NCI-H146 (cell line): ENCODE data around the gene CITED2.

Experiments
- DNase-seq: peaks from one replicate; lab custom pipeline; 2025; lab: John Stamatoyannopoulos, UW

Gene CITED2

DNA sequence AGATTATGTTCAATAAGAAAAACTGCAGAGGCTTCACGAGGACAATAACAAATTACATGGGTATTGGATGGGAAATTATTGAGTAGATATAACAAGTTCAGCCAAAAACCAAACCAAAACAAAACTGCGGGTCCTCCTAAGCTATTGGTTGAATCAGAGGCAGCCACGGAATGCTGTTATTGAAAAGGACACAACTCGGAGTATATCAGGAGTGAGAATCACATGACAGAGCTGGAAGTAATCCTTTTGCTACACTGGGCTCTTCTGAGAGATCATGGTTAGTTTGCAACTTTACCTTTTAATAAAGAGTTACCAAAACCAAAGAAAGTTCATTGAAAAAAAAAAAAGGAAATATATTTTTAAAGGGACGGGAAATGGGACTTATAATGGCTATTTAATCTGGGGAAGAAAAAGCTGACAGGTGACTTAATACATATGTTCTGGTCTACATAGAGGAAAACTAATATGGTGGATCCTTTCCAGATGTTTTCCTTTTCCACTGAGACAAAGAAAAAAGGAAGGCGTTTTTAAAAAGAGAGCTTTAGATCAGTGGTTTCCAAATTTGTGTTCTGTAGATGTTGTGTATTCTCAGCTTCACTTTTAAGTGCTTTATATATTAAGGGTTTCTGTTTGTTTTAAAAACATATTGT, 6.9 kb upstream of the CITED2 start:
- no peak for DNase-seq

- DNase-seq = no peak
Measured at GRCh38 chr6:139380611-139381010, 6.2 kb upstream of the CITED2 start.

DNA sequence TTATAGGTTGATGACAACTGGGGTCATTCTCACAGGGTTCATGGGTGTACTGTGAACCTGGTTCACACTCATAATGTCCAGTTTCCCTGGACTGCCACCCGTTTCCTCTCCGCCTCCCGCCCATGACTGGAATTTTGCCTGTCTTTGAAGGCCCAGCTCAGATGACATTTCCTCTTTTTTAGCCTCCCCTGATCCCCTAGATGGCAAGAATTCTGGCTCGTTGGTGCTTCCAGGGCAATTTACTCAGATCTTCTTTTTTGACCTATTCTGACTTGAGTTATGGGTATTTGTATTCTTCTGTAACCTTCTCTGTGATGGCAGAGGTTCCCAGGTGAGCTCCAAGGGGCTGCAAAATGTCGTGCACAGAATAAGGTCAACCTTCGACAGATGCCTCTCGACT, 5.7 kb upstream of the CITED2 start:
- DNase-seq = no peak

DNA sequence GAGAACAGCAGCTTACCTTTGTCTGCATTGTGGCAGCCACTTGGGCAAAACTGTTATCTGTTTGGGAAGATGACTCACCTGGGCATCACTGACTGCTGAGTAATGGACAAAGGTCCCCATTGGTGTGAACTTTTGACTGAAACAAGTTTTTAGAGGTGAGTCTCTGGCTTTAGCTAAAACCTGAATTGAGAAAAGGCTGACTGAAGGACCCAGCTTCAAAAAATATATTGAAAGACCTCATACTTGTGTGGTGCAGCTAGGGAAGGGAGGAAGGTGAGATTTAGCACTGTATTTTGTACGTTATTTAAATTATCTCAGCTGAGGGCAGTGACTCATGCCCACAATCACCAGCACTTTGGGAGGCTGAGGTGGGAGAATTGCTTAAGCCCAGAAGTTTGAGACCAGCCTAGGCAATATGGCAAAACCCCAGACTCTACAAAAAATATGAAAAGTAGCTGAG, 4.5 kb upstream of the CITED2 start:
- DNase-seq = no peak

- no peak for DNase-seq
Measured at GRCh38 chr6:139378226-139378625, 3.8 kb upstream of the CITED2 start.

DNA sequence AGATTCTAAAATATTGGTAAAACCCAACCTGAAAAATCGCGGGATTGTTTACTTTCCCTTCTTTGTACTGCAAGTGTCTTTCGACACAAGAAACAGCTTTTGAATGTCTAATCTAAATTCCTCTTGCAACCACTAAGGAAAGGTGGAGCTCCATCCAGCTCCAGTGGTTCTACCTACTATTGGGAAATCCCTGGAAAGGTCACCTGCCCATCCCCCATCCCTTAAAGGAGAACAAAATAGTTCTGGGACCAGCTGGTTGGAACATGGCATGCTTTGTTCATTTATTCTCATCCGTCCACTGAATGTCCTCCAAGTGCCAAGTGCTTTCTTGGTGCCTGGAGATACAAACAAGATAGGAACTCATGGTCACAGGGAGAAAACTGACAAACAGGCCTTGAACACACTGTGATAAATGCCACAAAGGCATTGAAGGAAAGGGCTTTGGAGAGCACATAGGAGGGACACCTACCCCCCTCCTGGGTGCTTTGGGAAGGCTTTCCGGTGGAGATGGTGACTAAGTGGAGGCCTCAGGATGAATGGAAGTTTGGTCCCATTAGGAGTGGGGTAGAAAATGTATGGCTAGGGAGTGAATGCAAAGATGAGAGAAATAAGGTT, 2.3 kb upstream of the CITED2 start:
- DNase-seq = peak; percentile 67

DNA sequence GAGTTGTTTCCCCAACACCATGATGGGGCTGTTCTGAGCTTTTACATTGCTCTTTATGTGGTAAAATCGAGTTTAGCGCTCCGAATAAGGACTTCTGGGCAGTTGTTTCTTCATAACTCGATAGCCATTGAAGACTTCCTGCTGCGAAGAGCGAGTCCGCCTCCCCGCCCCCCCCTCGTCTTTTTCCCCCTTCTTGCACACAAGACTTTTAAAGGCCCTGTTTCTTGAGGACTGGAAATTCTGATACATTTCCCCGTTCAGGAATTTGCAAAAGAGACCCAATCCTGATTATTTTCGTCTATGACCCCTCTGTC, 1.5 kb upstream of the CITED2 start:
- DNase-seq = no peak

- DNase-seq = peak; percentile 99
Measured at GRCh38 chr6:139375226-139376016, 973 bp upstream of the CITED2 start.

DNA sequence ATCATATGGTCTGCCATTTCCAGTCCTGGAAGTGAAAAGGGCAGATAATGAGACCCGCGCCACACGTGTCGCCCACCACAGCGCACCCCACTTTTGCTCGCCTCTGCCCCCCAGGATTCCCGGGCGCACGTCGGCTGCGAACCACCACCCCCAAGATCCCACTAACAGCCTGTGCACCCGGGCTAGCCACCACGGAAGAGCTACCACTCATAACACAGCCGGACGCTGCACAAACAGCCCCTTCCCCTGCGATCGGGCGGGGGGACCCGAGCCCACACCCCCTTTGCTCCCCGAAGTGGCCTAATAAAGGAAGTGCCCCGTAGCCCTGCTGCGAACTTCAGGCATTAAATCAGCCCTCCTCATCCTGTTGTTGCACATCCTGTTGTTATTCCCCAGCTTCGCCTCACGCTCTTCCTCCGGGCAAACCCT, 506 bp downstream of the CITED2 start:
- DNase-seq = no peak

DNA sequence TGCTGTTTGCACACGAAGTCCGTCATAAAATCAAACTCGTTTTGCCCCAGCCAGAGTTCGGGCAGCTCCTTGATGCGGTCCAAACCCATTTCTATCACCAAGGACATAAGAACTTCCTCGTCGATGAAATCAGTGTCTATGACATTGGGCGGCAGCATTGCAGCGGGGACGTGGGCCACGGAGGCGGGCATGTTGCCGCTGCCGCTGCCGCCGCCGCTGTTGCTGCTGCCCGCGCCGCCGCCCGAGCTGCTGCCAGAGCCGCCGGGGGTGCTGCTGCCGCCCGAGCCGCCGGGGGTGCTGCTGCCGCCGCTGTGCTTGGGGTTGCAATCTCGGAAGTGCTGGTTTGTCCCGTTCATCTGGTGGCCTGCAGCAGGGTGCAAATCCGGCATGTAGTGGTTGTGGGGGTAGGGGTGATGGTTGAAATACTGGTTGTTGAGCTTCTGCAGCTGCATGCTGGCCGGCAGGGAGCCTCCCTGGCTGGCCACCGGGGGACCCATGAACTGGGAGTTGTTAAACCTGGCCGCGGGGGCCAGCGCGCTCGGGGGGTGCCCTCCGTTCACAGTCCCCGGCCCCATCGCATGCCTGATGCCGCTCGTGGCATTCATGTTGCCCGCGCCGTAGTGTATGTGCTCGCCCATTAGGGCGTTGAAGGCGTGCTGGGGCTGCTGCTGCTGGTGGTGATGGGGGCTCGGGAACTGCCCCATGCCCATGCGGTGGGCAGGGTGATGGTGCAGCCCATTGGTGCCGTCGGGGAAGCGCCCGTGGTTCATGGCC, 1.1 kb downstream of the CITED2 start:
- DNase-seq = peak; percentile 86

GRCh38 chr6:139372326-139373153, 1.9 kb downstream of the CITED2 start:
- no peak for DNase-seq

GRCh38 chr6:139371421-139372203, 2.8 kb downstream of the CITED2 start:
- peak; percentile 10 for DNase-seq

GRCh38 chr6:139370999-139371345, 3.5 kb downstream of the CITED2 start:
- no peak for DNase-seq

- peak; percentile 23 for DNase-seq
Measured at GRCh38 chr6:139370283-139370998, 4.0 kb downstream of the CITED2 start.

- peak; percentile 71 for DNase-seq
Measured at GRCh38 chr6:139369568-139370282, 4.7 kb downstream of the CITED2 start.

GRCh38 chr6:139369068-139369467, 5.4 kb downstream of the CITED2 start:
- peak; percentile 30 for DNase-seq

DNA sequence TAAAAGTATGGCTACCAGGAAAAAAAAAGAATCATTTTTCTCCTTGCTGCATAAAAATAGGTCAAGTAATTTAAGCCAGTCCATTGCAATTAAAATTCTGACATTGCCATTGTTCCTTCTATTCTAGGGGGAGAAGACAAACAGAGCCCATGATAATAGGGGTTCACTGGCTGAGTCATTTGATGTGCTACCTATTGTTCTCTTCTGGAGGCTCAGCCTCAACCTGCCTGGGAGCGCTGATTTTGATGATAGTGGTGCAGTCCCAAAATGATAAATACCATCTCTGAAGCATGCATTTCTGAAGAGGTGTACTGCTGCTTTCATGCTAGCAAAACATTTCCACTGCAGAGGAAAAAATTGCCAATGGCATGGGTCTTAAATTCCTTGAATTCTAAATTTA, 5.8 kb downstream of the CITED2 start:
- peak; percentile 68 for DNase-seq

- peak; percentile 31 for DNase-seq
Measured at GRCh38 chr6:139367810-139368351, 6.6 kb downstream of the CITED2 start.

DNA sequence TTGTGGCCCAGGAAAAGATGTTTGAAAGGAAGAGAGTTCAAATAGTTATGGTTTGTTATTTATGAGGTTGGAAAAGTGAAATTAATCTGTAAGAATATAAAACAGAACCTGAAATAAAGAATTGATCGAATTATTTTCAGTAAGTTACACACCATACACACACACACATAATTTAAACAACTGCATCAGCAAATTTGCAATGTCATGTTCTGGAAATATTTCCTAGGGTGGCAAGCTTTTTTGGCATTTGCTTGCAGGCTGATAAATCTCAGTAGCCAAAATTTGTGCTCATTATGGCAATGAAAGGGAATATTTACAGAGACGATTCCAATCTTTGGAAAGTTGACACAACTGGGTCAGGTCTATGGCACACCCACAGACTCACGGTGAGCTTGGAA, 9.5 kb downstream of the CITED2 start:
- DNase-seq = peak; percentile 7
